ENCODE measurements around the gene HGD. TPM values are rescaled to one million over a fixed set of nuclear protein-coding genes. Genes with fewer than 3 reads are reported as not detected.
"Not testable (repeated sequence)": the region's sequence is repeated elsewhere in the genome, so short reads cannot be mapped to it uniquely, and the experiment has no call there.

Gene HGD, protein sequence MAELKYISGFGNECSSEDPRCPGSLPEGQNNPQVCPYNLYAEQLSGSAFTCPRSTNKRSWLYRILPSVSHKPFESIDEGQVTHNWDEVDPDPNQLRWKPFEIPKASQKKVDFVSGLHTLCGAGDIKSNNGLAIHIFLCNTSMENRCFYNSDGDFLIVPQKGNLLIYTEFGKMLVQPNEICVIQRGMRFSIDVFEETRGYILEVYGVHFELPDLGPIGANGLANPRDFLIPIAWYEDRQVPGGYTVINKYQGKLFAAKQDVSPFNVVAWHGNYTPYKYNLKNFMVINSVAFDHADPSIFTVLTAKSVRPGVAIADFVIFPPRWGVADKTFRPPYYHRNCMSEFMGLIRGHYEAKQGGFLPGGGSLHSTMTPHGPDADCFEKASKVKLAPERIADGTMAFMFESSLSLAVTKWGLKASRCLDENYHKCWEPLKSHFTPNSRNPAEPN
- total RNA-seq: 10 to 100 TPM; 20.9 to 87.7 (median 73.2) TPM

GRCh38 chr3:120682095-120682681 lies at the start of gene HGD:
TSS of gene HGD (minus strand) at chr3:120682239. CDS start at chr3:120682111, 128 bp downstream.
- peak; percentile 70 for DNase-seq
- in situ Hi-C loops (cut with MboI; ENCODE audit: low pct_ligation_motif_present in 1 of 4, low pct_unique_long_range_greater_than_20kb in 1 of 4, low sequenced_read_pairs in 3 of 4): no loop called here
- Histone ChIP-seq H3K4me3 (peak within 1 kb of the TSS in 3 of 4 donors; percentile 18 to 25 (median 22)), H3K27ac (peak within 1 kb of the TSS; percentile 78 to 88 (median 84)), H3K27me3 (no peaks in the 10 kb centered on the region), H3K4me1 (peaks cover 0 to 31% (median 26%) of the 10 kb centered on the region in 4 donors), H3K36me3 (no peaks in the 10 kb centered on the region), H3K9me3 (no peaks in the 10 kb centered on the region)
- intact Hi-C loops (cut with DNase I; ENCODE audit: low total_unique reads): no loop called here
- 57 to 59% methylated on average over 4 to 5 of the region's 5 CpGs for WGBS, 2 donors (ENCODE audit: low coverage in 1 of 2)
- TF ChIP-seq EP300 (IDR thresholded peaks at IDR 0.05; ENCODE audit: low read depth) (no peak), POLR2A (IDR thresholded peaks at IDR 0.05) (peak; percentile 74), POLR2AphosphoS5 (IDR thresholded peaks at IDR 0.05) (peak; percentile 43 to 91 (median 78))

DNA sequence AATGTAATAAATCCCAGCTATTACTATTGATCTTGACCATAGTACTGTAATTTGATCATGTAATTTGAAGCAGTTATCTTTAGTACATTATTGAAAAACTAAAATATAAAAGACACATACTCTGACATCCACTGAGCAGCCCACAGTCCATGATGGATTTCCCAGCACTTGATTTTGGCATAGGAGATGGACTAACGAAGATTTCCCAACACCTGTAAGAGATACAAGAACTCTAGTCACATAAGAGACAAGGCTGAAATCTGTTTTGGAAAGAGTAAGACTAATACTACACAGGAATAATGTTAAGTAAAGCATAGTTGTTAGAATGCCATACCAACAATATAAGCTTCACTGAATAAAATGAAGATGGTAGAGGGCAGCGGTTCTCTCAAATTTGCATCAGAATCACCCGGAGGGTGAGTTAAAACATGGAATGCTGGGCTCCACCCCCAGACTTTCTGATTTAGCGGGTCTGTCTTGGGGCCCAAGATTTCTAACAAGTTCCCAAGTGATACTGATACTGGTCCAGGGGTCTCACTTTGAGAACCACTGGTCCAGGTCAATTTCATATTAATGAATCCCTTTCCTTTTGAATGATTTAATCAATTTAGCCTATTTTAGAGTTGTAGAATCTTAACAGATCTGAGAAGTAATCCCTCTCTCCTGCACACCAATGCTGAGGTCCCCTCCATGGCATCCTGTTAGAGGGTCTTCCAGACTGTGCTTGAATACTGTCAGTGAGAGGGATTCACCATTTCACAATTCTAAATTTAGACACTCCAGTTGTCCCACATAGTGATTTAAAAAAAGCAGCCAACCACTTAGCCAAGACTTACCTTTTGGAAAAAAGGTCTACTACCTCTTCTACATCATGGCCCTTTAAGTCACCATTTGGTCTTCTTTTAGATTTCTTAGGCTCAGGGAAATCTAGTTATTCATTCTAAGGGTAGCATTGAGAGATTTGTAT lies 48.8 kb upstream of the HGD start:
- TF ChIP-seq EP300 (IDR thresholded peaks at IDR 0.05; ENCODE audit: low read depth): no peak
- TF ChIP-seq POLR2AphosphoS5 (IDR thresholded peaks at IDR 0.05): no peak
- TF ChIP-seq, protein P1, sequence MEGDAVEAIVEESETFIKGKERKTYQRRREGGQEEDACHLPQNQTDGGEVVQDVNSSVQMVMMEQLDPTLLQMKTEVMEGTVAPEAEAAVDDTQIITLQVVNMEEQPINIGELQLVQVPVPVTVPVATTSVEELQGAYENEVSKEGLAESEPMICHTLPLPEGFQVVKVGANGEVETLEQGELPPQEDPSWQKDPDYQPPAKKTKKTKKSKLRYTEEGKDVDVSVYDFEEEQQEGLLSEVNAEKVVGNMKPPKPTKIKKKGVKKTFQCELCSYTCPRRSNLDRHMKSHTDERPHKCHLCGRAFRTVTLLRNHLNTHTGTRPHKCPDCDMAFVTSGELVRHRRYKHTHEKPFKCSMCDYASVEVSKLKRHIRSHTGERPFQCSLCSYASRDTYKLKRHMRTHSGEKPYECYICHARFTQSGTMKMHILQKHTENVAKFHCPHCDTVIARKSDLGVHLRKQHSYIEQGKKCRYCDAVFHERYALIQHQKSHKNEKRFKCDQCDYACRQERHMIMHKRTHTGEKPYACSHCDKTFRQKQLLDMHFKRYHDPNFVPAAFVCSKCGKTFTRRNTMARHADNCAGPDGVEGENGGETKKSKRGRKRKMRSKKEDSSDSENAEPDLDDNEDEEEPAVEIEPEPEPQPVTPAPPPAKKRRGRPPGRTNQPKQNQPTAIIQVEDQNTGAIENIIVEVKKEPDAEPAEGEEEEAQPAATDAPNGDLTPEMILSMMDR (IDR thresholded peaks at IDR 0.05): no peak
- TF ChIP-seq POLR2A (IDR thresholded peaks at IDR 0.05): no peak
- Histone ChIP-seq H3K36me3 (no peaks in the 10 kb centered on the region), H3K4me1 (no peaks in the 10 kb centered on the region), H3K27ac (no peak overlapping the region), H3K4me3 (no peak overlapping the region), H3K9me3 (no peaks in the 10 kb centered on the region), H3K27me3 (no peaks in the 10 kb centered on the region)
- intact Hi-C loops (cut with DNase I; ENCODE audit: low total_unique reads): no loop called here
- in situ Hi-C loops (cut with MboI; ENCODE audit: low pct_ligation_motif_present in 1 of 4, low pct_unique_long_range_greater_than_20kb in 1 of 4, low sequenced_read_pairs in 3 of 4): loop anchor here in 1 of 4 donors (25.0 kb wide), 1 partner anchor 144 kb away; the partner anchor contains the start of gene NDUFB4
- WGBS, 2 donors (ENCODE audit: low coverage in 1 of 2): 50 to 96% methylated on average over 1 to 4 of the region's 4 CpGs
- no peak for DNase-seq

GRCh38 chr3:120726791-120727190 lies 44.8 kb upstream of the HGD start:
- no peak for DNase-seq
- WGBS, 2 donors (ENCODE audit: low coverage in 1 of 2): 79 to 86% methylated on average over 1 of the region's 1 CpG

GRCh38 chr3:120719167-120719834 lies 37.3 kb upstream of the HGD start:
- peak overlapping the region in 3 of 4 donors; percentile 14 to 23 (median 17) for H3K4me3 ChIP-seq
- H3K36me3 ChIP-seq; H3K4me1 ChIP-seq; H3K9me3 ChIP-seq; intact Hi-C loops (cut with DNase I; ENCODE audit: low total_unique reads); H3K27me3 ChIP-seq; in situ Hi-C loops (cut with MboI; ENCODE audit: low pct_ligation_motif_present in 1 of 4, low pct_unique_long_range_greater_than_20kb in 1 of 4, low sequenced_read_pairs in 3 of 4): not testable (repeated sequence)
- H3K27ac ChIP-seq: peak overlapping the region in 2 of 4 donors; percentile 31 to 62
- 66% methylated on average over 20 of the region's 20 CpGs; no CpG with 5 or more reads in 1 of the 2 donors for WGBS, 2 donors (ENCODE audit: low coverage in 1 of 2)
- DNase-seq: peak; percentile 77

More at GRCh38 chr3:120726791-120727190, 44.8 kb upstream of the HGD start:
- Histone ChIP-seq H3K36me3 (no peaks in the 10 kb centered on the region), H3K4me1 (no peaks in the 10 kb centered on the region), H3K9me3 (no peaks in the 10 kb centered on the region), H3K27me3 (no peaks in the 10 kb centered on the region), H3K4me3 (no peak overlapping the region), H3K27ac (no peak overlapping the region)
- intact Hi-C loops (cut with DNase I; ENCODE audit: low total_unique reads): no loop called here
- in situ Hi-C loops (cut with MboI; ENCODE audit: low pct_ligation_motif_present in 1 of 4, low pct_unique_long_range_greater_than_20kb in 1 of 4, low sequenced_read_pairs in 3 of 4): loop anchor here in 1 of 4 donors (25.0 kb wide), 1 partner anchor 139 kb away; the partner anchor contains the start of gene NDUFB4
- TF ChIP-seq EP300 (IDR thresholded peaks at IDR 0.05; ENCODE audit: low read depth) (no peak), POLR2A (IDR thresholded peaks at IDR 0.05) (no peak), POLR2AphosphoS5 (IDR thresholded peaks at IDR 0.05) (no peak)
- TF ChIP-seq, protein P1 (IDR thresholded peaks at IDR 0.05): no peak
